GM23248 (cell line): ENCODE data around the gene FJX1. TPM values are rescaled to one million over a fixed set of nuclear protein-coding genes. Genes with fewer than 3 reads are reported as not detected.
A peak's percentile ranks its signal among the peaks of the same experiment; 100 is the strongest.

ENCODE experiments used
- DNase-seq: peaks from one replicate; pipeline ENCODE4 v3.0.0-alpha.2; 2015
- H2AFZ ChIP-seq: fragments of 200-600 bp; sonication (generic); 2 replicates; pipeline ENCODE4 v1.6.1; 2016; ENCODE audit warnings: antibody characterized with exemption
- H3F3A ChIP-seq: fragments of 200-600 bp; sonication (generic); 2 replicates; pipeline ENCODE4 v1.6.1; 2016; ENCODE audit warnings: mild to moderate bottlenecking, antibody characterized with exemption, mixed run types; ENCODE audit not compliant: insufficient read depth
- H3K27ac ChIP-seq: fragments of 200-600 bp; sonication (generic); 2 replicates; pipeline ENCODE4 v1.5.1; 2016; ENCODE audit warnings: mild to moderate bottlenecking
- H3K27me3 ChIP-seq: fragments of 200-600 bp; sonication (generic); replicated peaks from 2 replicates; pipeline ENCODE4 v1.6.1; 2016; ENCODE audit warnings: mild to moderate bottlenecking; ENCODE audit not compliant: insufficient read depth
- H3K36me3 ChIP-seq: fragments of 200-600 bp; sonication (generic); 2 replicates; pipeline ENCODE4 v1.6.1; 2016; ENCODE audit warnings: low read depth, mild to moderate bottlenecking
- H3K4me1 ChIP-seq: fragments of 200-600 bp; sonication (generic); 2 replicates; pipeline ENCODE4 v1.6.1; 2016; ENCODE audit warnings: mild to moderate bottlenecking; ENCODE audit not compliant: insufficient read depth
- H3K4me2 ChIP-seq: fragments of 200-600 bp; sonication (generic); one replicate; pipeline ENCODE4 v1.6.1; 2016; ENCODE audit warnings: mild to moderate bottlenecking; ENCODE audit not compliant: unreplicated experiment
- H3K4me3 ChIP-seq: fragments of 200-600 bp; sonication (generic); 2 replicates; pipeline ENCODE4 v1.5.1; 2016; ENCODE audit warnings: mild to moderate bottlenecking
- H3K79me2 ChIP-seq: fragments of 200-600 bp; sonication (generic); 2 replicates; pipeline ENCODE4 v1.6.1; 2016; ENCODE audit warnings: mild to moderate bottlenecking; ENCODE audit not compliant: insufficient read depth
- H3K9ac ChIP-seq: fragments of 200-600 bp; sonication (generic); 2 replicates; pipeline ENCODE4 v1.6.1; 2016; ENCODE audit warnings: mild to moderate bottlenecking
- H3K9me2 ChIP-seq: fragments of 200-600 bp; sonication (generic); 2 replicates; pipeline ENCODE4 v1.6.1; 2016; ENCODE audit warnings: mixed run types, mild to moderate bottlenecking, moderate library complexity; ENCODE audit not compliant: insufficient read depth
- H3K9me3 ChIP-seq: fragments of 200-600 bp; sonication (generic); one replicate; pipeline ENCODE4 v1.6.1; 2017; ENCODE audit warnings: low read depth
- H4K20me1 ChIP-seq: fragments of 200-600 bp; sonication (generic); 2 replicates; pipeline ENCODE4 v1.6.0; 2016; ENCODE audit not compliant: insufficient read depth
- EZH2 ChIP-seq: fragments of 200-600 bp; sonication (generic); IDR thresholded peaks from 2 replicates; pipeline ENCODE4 v1.6.1; 2018; ENCODE audit warnings: antibody characterized with exemption, mild to moderate bottlenecking; ENCODE audit not compliant: insufficient read depth, poor library complexity, severe bottlenecking
- EZH2phosphoT487 ChIP-seq: fragments of 200-600 bp; sonication (generic); IDR thresholded peaks from 2 replicates; pipeline ENCODE4 v1.6.1; 2018; ENCODE audit warnings: antibody characterized with exemption, moderate library complexity, mild to moderate bottlenecking, low read depth; ENCODE audit not compliant: insufficient read depth
- WGBS, 2 experiments: methylation state at CpG; one replicate each; pipeline ENCODE4 v1.1.6; 2015 to 2017; ENCODE audit warnings: low lambda C conversion rate in 2 of 2, low coverage in 1 of 2; ENCODE audit errors: missing lambda C conversion rate in 2 of 2; 5-methylcytosine and 5-hydroxymethylcytosine counted together
- in situ Hi-C: fragments of 300-500 bp; cut with MboI; formaldehyde crosslinking; loops from 2 replicates; pipeline ENCODE4 v1.15.0; 2020
- polyA plus RNA-seq: library from polyadenylated mRNA; unstranded; fragments of >200 nt; fragmentation: Nextera tagmentation; extraction: Ambion mirVana; gene quantifications from 2 replicates; pipeline ENCODE4 v1.2.1, GENCODE V29; 2016
- total RNA-seq: library from RNA; depleted of rRNA; stranded (reverse); fragments of >200 nt; shearing (Covaris generic); gene quantifications from 2 replicates; pipeline ENCODE4 v1.2.3, GENCODE V29; 2014; rRNA removed

The FJX1 gene, protein sequence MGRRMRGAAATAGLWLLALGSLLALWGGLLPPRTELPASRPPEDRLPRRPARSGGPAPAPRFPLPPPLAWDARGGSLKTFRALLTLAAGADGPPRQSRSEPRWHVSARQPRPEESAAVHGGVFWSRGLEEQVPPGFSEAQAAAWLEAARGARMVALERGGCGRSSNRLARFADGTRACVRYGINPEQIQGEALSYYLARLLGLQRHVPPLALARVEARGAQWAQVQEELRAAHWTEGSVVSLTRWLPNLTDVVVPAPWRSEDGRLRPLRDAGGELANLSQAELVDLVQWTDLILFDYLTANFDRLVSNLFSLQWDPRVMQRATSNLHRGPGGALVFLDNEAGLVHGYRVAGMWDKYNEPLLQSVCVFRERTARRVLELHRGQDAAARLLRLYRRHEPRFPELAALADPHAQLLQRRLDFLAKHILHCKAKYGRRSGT
- total RNA-seq (30.9 and 37.0 TPM in 2 replicates), polyA plus RNA-seq (12.4 and 12.5 TPM in 2 replicates)

DNA sequence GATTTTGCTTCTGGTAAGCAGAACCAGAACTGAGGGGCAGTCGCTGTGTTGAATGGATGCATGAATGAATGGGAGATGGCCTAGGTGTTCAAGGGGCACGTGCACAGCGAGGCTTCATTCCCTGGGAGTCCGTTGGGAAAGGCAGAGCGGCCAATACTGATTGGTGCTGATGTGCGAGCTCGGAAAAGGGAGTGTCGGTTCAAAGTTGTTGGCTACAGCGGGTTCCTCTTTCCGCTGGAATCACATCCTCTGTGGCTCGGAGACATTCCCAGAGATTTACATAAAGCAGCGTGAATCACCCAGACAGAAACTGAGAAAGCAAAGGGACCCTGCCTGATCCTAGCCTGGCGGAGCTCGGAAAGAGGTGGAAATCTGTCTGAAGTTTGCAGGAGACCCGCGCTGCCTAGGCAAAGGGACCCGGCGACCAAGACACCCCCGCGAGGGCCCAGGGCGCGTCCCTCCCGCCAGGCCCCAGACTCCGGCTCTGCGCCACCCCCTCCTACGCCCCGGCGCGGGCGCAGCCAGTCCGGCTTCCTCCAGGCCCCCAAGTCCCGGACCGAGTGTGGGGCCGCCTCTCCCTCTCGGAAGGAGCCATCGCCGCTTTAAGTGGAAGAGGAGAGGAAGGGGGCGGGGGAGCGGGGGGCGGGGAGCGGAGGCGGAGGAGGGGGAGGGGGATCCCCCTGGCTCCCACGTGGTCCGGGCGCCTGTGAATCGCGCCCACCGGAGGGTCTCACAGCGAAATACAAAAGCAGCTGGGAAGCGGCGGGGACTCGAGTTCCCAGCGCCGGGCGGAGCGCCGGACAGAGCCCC, at the start of gene FJX1:
Gene FJX1, plus strand, starts transcription at position 774 of the 810 bp plus-strand sequence. CDS start 177 bp downstream, outside the sequence.
- DNase-seq = peak; percentile 95
- Histone ChIP-seq H3K4me3 (peak within 1 kb of the TSS; percentile 72), H3K9me2 (no peaks in the 10 kb centered on the region), H3K27me3 (no peaks in the 10 kb centered on the region), H3K4me1 (peaks cover 48% of the 10 kb centered on the region), H4K20me1 (no peaks in the 10 kb centered on the region), H3K36me3 (no peaks in the 10 kb centered on the region), H3K79me2 (peaks cover 19% of the 10 kb centered on the region), H3K4me2 (peak within 1 kb of the TSS; percentile 81), H3K9ac (peak within 1 kb of the TSS; percentile 79), H3K27ac (peak within 1 kb of the TSS; percentile 79), H2AFZ (peak within 1 kb of the TSS; percentile 57), H3K9me3 (no peaks in the 10 kb centered on the region), H3F3A (peaks cover 36% of the 10 kb centered on the region)
- in situ Hi-C loops = loop anchor here (5.0 to 25.0 kb wide), 4 partner anchors 197 to 644 kb away; no protein-coding TSS in a partner anchor
- 1 to 2% methylated on average over 36 to 56 of the region's 57 CpGs for WGBS, 2 experiments
- TF ChIP-seq EZH2phosphoT487 = no peak
- no peak for TF ChIP-seq EZH2

DNA sequence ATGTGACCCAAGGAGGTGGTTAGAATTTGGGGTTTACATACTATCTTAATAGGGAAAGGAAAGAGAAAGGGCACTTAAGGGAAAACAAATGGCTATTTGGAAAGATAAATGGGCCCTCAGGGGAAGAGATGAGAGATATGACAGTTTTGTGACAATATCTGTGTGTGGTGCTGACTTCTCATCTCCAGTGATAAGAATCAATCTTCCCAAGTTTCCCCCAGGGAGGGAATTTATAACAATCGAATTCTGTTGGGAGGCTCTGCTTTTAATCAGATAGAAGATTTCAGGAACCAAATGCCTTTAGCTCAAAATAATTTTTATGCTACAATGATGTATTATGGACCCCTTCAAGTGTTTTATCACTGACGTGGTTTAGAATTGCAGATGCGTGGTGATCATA, 46.6 kb upstream of the FJX1 start:
- Histone ChIP-seq H3K9me2 (no peaks in the 10 kb centered on the region), H2AFZ (no peak overlapping the region), H3K9me3 (no peaks in the 10 kb centered on the region), H3K9ac (no peak overlapping the region), H3F3A (peaks cover 5% of the 10 kb centered on the region; the same call in 1 of the 2 replicates), H4K20me1 (no peaks in the 10 kb centered on the region), H3K36me3 (no peaks in the 10 kb centered on the region), H3K4me3 (no peak overlapping the region), H3K4me2 (no peak overlapping the region), H3K79me2 (no peaks in the 10 kb centered on the region), H3K27me3 (no peaks in the 10 kb centered on the region), H3K4me1 (peaks cover 11% of the 10 kb centered on the region), H3K27ac (no peak overlapping the region)
- in situ Hi-C loops = no loop called here
- no peak for DNase-seq
- 64% methylated on average over 3 of the region's 3 CpGs for WGBS, 2 experiments
- no peak for TF ChIP-seq EZH2
- TF ChIP-seq EZH2phosphoT487 = no peak

DNA sequence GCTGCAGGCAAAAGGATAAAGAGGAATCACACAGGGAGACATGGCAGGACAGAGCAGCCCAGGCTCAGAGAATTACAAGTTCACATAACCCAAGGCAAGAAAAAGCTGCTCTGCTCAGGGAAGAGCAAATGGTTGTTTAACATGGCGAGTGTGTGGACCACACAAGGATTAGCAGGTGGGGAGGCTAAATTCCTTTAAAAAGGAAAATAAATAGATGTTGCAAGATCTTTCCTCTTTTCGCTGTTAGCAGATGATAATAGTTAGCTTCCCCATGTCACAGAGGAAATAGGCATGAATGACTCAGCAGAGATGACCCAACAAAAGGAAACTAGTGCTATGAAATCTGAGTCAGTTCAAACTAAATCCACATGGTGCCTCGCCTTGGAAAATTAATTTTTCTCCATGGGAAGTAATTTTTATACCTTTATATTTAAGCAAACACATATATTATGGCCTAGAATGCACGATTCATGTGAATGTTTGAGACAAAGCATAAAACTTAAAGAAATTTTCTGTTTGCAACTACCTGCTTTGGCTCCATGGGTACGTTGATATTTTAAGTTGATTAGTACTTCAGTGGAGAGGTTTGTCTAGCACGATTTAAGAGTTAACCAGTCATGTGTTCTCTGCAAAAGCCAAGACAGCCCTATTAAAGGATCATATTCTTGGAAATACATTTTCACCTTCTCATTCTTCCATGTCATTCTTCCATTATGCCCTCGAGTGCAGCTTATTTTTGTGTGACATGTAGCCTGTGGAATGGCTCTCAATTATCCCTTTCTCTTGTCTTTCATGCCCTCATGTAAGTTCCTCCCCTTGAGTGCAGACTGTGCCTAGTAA, 38.5 kb upstream of the FJX1 start:
- Histone ChIP-seq H3K27me3 (no peaks in the 10 kb centered on the region), H3K9ac (peak overlapping the region; percentile 29; the same call in 1 of the 2 replicates), H3K9me3 (no peaks in the 10 kb centered on the region), H3K4me1 (peaks cover 46% of the 10 kb centered on the region), H3F3A (peaks cover 32% of the 10 kb centered on the region), H3K36me3 (no peaks in the 10 kb centered on the region), H3K9me2 (no peaks in the 10 kb centered on the region), H3K4me3 (no peak overlapping the region), H3K4me2 (peak overlapping the region; percentile 70), H4K20me1 (no peaks in the 10 kb centered on the region), H2AFZ (no peak overlapping the region), H3K79me2 (no peaks in the 10 kb centered on the region), H3K27ac (peak overlapping the region; percentile 73)
- no peak for TF ChIP-seq EZH2phosphoT487
- no peak for TF ChIP-seq EZH2
- 20 to 22% methylated on average over 7 of the region's 7 CpGs for WGBS, 2 experiments
- peak; percentile 94 for DNase-seq
- in situ Hi-C loops = no loop called here

DNA sequence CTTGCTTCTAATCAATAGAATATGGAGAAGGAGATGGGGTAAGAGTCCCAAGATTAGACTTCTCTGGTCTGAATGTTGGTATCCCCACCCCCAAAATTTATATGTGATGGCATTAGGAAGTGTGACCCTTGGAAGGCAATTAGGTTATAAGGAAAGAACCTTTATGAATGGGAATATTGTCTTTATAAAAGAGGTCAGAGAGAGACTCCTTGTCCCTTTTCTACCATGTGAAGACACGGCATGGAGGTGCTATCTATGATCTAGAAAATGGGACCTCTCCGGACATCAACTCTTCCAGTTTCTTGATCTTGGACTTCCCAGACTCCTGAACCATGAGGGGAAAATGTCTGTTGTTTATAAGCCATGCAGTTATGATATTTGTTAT, 37.9 kb upstream of the FJX1 start:
- Histone ChIP-seq H4K20me1 (no peaks in the 10 kb centered on the region), H3K9ac (peak overlapping the region; percentile 29; the same call in 1 of the 2 replicates), H3K36me3 (no peaks in the 10 kb centered on the region), H3K27ac (peak overlapping the region; percentile 73), H3F3A (peaks cover 32% of the 10 kb centered on the region), H2AFZ (no peak overlapping the region), H3K9me2 (no peaks in the 10 kb centered on the region), H3K27me3 (no peaks in the 10 kb centered on the region), H3K9me3 (no peaks in the 10 kb centered on the region), H3K4me1 (peaks cover 47% of the 10 kb centered on the region), H3K4me3 (no peak overlapping the region), H3K4me2 (peak overlapping the region; percentile 70), H3K79me2 (no peaks in the 10 kb centered on the region)
- WGBS, 2 experiments = 95 to 98% methylated on average over 2 of the region's 2 CpGs
- TF ChIP-seq EZH2phosphoT487 (no peak), EZH2 (no peak)
- in situ Hi-C loops = no loop called here
- DNase-seq = no peak
